ENCODE measurements around the gene RCC1. TPM values are rescaled to one million over a fixed set of nuclear protein-coding genes. Genes with fewer than 3 reads are reported as not detected.
"Not testable (repeated sequence)": the region's sequence is repeated elsewhere in the genome, so short reads cannot be mapped to it uniquely, and the experiment has no call there.

The RCC1 gene
- total and polyA plus RNA-seq, 8 donors: 5.4 to 18.5 (median 11.9) TPM

DNA sequence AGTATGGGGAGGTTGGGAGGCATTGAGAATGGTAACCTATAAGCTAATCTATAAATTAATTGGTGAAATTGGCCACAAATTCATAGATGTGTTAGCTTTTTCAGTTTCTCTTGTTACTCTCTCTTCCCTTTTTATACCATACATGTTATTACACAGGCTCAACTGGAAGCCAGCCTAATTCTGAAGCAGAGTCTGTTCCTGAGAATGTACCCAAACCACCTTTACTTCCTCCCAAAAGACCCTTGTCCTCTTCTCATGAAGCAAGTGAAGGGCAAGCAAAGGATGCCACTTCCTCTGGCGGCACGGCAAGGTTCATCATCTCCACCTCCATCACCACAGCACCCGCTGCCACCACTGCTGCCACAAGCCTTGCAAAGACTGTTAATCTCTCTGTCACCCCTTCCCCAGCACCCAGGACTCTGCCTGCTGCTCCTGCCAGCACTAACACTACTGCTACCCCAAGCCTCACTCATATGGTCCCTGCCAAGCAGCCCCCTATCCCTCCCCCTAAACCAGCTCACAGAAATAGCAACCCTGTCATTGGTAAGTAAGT, 39.5 kb upstream of the RCC1 start:
- 93 to 98% methylated on average over 3 of the region's 3 CpGs for WGBS, 2 donors

DNA sequence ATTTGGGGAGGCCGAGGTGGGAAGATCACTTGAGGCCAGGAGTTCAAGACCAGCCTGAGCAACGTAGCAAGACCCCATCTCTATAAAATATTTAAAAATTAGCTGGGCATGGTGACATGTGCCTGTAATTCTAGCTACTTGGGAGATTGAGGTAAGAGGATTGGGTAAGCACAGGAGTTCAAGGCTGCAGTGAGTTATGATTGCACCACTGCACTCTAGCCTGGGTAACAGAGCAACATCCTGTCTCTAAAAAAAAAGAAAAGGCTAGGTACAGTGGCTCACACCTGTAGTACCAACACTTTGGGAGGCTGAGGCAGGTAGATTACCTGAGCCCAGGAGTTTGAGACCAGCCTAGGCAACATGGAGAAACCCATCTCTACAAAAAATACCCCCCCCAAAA, 35.7 kb upstream of the RCC1 start:
- no peak overlapping the region for H3K4me3 ChIP-seq

More for the DNA sequence above, 39.5 kb upstream of the RCC1 start:
- Histone ChIP-seq H3K27ac (no peak overlapping the region), H3K9me3 (no peaks in the 10 kb centered on the region), H3K27me3 (no peaks in the 10 kb centered on the region), H3K36me3 (peaks cover 0 to 28% (median 4%) of the 10 kb centered on the region in 3 donors), H3K4me3 (no peak overlapping the region), H3K4me1 (no peaks in the 10 kb centered on the region)
- FAIRE-seq (no peak), ATAC-seq (no peak), DNase-seq (no peak)
- TF ChIP-seq, protein P1, sequence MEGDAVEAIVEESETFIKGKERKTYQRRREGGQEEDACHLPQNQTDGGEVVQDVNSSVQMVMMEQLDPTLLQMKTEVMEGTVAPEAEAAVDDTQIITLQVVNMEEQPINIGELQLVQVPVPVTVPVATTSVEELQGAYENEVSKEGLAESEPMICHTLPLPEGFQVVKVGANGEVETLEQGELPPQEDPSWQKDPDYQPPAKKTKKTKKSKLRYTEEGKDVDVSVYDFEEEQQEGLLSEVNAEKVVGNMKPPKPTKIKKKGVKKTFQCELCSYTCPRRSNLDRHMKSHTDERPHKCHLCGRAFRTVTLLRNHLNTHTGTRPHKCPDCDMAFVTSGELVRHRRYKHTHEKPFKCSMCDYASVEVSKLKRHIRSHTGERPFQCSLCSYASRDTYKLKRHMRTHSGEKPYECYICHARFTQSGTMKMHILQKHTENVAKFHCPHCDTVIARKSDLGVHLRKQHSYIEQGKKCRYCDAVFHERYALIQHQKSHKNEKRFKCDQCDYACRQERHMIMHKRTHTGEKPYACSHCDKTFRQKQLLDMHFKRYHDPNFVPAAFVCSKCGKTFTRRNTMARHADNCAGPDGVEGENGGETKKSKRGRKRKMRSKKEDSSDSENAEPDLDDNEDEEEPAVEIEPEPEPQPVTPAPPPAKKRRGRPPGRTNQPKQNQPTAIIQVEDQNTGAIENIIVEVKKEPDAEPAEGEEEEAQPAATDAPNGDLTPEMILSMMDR (IDR thresholded peaks at IDR 0.05): no peak
- intact Hi-C loops (cut with DNase I): no loop called here

DNA sequence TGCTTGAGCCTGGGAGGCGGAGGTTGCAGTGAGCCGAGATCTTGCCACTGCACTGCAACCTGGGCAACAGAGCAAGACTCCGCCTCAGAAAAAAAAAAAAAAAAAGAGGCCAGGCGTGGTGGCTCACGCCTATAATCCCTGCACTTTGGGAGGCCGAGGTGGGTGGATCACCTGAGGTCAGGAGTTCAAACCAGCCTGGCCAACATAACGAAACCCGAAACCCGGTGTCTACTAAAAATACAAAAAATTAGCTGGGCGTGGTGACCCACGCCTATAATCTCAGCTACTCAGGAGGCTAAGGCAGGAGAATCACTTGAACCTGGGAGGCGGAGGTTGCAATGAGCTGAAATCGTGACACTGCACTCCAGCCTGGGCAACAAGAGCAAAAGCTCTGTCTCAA, 26.3 kb upstream of the RCC1 start:
- intact Hi-C loops (cut with DNase I); H3K27me3 ChIP-seq; H3K4me3 ChIP-seq; DNase-seq; H3K9me3 ChIP-seq; FAIRE-seq; ATAC-seq; H3K4me1 ChIP-seq; H3K27ac ChIP-seq: not testable (repeated sequence)
- 95 to 96% methylated on average over 12 to 13 of the region's 13 CpGs for WGBS, 2 donors
- H3K36me3 ChIP-seq: peaks cover 4 to 25% (median 8%) of the 10 kb centered on the region in 3 donors

More for the DNA sequence above, 35.7 kb upstream of the RCC1 start:
- H3K27me3 ChIP-seq: no peaks in the 10 kb centered on the region
- FAIRE-seq (no peak), DNase-seq (no peak), ATAC-seq (no peak)
- no peaks in the 10 kb centered on the region for H3K4me1 ChIP-seq
- peaks cover 0 to 11% (median 9%) of the 10 kb centered on the region in 3 donors for H3K36me3 ChIP-seq
- whole genome bisulfite sequencing, 2 donors: 68 to 97% methylated on average over 2 of the region's 2 CpGs
- intact Hi-C loops (cut with DNase I): no loop called here
- H3K27ac ChIP-seq: no peak overlapping the region
- H3K9me3 ChIP-seq: no peaks in the 10 kb centered on the region
- TF ChIP-seq, protein P1 (IDR thresholded peaks at IDR 0.05): no peak

DNA sequence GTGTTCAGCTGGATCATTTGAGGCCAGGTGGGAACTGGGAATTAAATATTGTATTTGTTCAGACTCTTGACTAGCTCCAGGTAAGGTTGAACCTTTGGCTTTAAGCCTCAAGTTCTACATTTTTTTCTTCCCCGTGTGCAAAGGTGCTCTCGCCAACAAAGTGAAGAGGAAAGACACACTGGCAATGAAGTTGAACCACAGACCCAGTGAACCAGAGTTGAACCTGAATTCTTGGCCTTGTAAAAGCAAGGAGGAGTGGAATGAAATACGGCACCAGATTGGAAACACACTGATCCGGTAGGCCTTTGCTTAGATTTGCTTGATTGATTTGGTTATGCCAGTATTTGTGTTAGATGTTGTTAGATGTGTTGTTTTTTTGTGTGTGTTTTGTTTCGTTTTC, 25.5 kb upstream of the RCC1 start:
- WGBS, 2 donors: 87 to 89% methylated on average over 5 of the region's 5 CpGs
- DNase-seq (no peak), FAIRE-seq (no peak), ATAC-seq (no peak)
- Histone ChIP-seq H3K27me3 (no peaks in the 10 kb centered on the region), H3K27ac (no peak overlapping the region), H3K4me3 (no peak overlapping the region), H3K4me1 (no peaks in the 10 kb centered on the region), H3K36me3 (peaks cover 4 to 25% (median 8%) of the 10 kb centered on the region in 3 donors), H3K9me3 (no peaks in the 10 kb centered on the region)
- intact Hi-C loops (cut with DNase I): no loop called here
- TF ChIP-seq, protein P1 (IDR thresholded peaks at IDR 0.05): no peak

DNA sequence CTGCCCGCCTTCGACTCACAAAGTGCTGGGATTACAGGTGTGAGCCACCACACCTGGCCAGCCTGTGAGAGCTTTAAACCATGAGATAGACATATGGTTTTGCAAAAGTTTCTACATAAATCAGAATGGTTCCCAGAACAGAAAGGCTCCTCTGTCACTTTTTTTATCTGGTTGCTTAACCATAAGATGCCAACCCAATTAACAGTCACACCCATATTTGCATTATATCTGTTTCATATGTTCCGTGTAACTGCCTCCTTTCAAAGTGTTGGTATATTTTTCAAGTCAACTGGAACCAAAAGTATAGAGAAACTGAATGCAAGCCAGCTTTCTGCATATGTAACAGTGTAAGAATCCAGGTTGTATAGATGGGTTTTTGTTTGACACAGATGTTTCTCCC, 23.7 kb upstream of the RCC1 start:
- no peaks in the 10 kb centered on the region for H3K4me1 ChIP-seq
- H3K4me3 ChIP-seq: no peak overlapping the region
- ATAC-seq (no peak), FAIRE-seq (no peak), DNase-seq (no peak)
- no peaks in the 10 kb centered on the region for H3K27me3 ChIP-seq
- intact Hi-C loops (cut with DNase I): no loop called here
- 82 to 96% methylated on average over 3 of the region's 3 CpGs for WGBS, 2 donors
- no peak overlapping the region for H3K27ac ChIP-seq
- TF ChIP-seq, protein P1 (IDR thresholded peaks at IDR 0.05): no peak
- H3K36me3 ChIP-seq: peaks cover 4 to 31% (median 8%) of the 10 kb centered on the region in 3 donors
- H3K9me3 ChIP-seq: no peaks in the 10 kb centered on the region

Data from pancreas (tissue), 10 donors.